IPS-NIHi11 (cell line): ENCODE data around the gene ZNF718.
"Not testable (repeated sequence)": the region's sequence is repeated elsewhere in the genome, so short reads cannot be mapped to it uniquely, and the experiment has no call there.

Experiments
- DNase-seq: peaks from one replicate; pipeline ENCODE4 v3.0.0; 2012; ENCODE audit warnings: mixed read lengths, low spot score

The ZNF718 gene

GRCh38 chr4:124275-125081, at the start of gene ZNF718:
TSS of gene ZNF718 (plus strand) at chr4:124501. CDS start at chr4:124671, 170 bp downstream.
- DNase-seq: peak; percentile 99

DNA sequence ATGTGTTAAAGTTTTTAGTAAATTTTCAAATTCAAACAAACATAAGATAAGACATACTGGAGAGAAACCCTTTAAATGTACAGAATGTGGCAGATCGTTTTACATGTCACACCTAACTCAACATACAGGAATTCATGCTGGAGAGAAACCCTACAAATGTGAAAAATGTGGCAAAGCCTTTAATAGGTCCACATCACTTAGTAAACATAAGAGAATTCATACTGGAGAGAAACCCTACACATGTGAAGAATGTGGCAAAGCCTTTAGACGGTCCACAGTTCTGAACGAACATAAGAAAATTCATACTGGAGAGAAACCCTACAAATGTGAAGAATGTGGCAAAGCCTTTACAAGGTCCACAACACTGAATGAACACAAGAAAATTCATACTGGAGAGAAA, 38.4 kb upstream of the ZNF718 start:
- no peak for DNase-seq

- DNase-seq: not testable (repeated sequence)
Observed at GRCh38 chr4:86559-87324, 37.6 kb upstream of the ZNF718 start.

DNA sequence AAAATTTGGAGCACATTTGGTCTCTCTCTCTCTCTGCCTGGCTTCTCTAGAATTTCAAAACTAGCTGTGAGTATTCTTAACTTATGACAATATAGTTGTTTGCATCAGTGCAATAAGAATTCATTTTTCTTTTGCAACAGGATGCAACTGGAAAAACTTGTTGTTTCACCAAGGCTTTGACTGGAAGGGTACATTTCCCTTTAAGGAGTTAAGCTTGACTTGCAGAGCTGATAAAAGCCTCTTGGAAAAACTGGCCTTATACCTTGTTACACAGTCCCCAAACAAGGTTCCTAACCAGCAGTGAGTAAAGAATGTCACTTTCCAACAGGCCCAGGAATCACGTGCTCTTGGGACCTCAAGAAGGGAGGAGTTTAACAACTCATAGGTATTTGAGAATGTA, 25.9 kb upstream of the ZNF718 start:
- no peak for DNase-seq

DNA sequence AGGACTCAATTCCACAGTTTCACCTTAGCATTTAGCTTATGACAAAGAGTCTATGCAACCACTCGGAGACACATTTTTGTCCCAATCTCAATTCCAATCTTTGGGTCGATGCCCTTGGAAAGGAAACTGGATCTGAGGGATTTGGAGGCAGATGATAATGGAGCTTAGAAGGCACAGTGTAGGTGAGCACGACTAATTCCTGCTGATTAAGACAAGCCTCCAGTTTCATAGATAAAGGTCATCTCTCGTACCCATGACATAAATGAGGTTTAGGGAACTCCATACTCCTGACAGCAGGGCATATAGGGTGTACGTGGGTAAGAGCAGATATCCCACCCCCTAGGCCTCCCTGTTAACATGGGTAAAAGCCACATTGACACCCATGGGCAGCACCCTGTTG, 24.4 kb upstream of the ZNF718 start:
- DNase-seq: no peak

DNA sequence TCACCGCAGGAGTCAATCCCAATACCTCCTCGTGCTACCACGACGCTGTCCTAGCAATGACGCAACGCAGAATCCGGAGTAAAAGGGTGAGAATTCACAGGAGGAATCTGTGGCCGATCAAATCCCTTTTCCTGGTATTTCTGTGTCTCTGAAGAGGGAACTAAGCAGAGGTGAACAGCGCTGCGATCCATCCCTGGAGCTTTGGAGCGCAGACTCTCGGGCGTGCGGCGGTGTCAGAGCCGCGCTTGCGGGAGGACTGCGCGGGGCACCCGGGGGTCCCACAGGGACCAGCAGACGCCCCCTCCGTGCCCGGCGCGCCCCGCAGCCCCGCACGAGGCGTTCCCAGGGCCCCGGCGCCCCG, 17.2 kb upstream of the ZNF718 start:
- DNase-seq: no peak

GRCh38 chr4:107444-108429, 16.6 kb upstream of the ZNF718 start:
- peak; percentile 50 for DNase-seq

GRCh38 chr4:112771-113170, 11.5 kb upstream of the ZNF718 start:
- no peak for DNase-seq

DNA sequence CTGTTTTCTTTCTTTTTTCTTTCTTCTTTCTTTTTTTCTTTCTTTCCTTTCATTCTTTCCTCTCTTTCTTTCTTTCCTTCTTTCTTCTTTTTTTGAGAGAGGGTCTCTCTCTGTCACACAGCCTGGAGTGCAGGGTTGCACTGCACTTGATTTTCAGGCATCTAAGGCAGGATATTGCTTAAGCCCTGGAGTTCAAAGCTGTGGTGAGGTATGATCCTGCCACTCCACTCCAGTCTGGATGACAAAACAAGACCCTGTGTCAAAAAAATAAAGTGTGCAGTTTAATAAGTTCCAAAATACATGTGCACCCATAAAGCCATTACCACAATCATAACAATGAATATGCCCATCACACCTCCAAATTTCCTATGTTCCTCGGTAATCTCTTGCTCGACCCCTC, 10.6 kb upstream of the ZNF718 start:
- DNase-seq: no peak

DNA sequence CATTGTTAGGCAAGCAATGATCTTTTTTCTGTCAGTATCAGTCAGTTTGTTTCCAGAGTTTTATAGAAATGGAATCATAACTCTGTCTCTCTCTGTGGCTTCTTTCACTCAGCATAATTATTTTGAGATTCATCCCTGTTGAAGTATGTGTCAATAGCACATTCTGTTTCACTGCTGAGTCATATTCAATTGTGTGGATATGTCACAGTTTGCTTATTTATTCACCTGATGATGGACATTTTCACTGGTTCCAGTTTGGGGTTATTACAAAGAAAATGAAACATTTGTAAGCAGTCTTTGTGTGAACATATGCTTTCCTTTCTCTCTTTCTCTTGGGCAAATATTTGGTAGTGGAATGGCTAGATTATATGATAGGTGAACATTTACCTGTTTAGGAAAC, 10.2 kb upstream of the ZNF718 start:
- DNase-seq: no peak

DNA sequence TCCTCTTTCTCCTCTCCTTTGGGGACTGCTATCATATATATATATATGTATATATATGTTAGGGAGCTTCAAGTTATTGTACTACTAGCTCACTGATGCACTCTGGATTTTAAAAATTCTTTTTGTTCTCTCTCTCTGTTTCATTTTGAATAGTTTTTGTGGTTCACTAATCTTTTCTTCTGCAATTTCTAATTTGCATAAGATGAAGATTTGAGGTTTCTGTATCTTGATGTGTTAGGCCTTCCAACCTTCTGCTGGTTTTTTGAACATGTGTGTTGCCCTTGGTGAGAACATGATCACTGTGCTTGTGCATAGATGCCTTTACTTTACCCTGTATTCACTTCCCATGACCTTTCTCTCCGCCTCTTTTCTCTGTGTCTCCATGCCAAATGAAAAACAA, 7.8 kb upstream of the ZNF718 start:
- DNase-seq: no peak

DNA sequence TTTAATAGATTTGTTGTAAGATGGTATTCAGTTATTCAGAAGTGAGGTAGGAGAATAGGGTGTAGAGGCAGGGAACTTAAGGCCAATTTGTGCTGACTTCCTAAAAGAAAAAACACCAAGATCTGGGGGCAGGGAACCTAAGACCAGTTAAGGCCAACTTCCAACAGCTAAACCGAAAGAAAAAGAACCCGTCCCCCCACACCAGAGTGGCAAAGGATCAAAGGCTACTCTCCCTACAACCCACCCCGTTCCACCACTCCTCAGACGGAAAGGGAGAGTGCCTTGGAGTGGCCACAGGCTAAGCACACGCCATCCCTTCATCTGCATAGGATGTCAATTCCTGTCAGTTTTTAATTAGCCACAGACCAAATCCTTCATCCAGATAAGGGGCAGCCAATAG, 3.7 kb upstream of the ZNF718 start:
- DNase-seq: no peak

GRCh38 chr4:121408-122084, 2.8 kb upstream of the ZNF718 start:
- DNase-seq: no peak

- DNase-seq: not testable (repeated sequence)
Observed at GRCh38 chr4:123922-124274, 403 bp upstream of the ZNF718 start.

GRCh38 chr4:125091-125771, 930 bp downstream of the ZNF718 start:
- peak; percentile 76 for DNase-seq

DNA sequence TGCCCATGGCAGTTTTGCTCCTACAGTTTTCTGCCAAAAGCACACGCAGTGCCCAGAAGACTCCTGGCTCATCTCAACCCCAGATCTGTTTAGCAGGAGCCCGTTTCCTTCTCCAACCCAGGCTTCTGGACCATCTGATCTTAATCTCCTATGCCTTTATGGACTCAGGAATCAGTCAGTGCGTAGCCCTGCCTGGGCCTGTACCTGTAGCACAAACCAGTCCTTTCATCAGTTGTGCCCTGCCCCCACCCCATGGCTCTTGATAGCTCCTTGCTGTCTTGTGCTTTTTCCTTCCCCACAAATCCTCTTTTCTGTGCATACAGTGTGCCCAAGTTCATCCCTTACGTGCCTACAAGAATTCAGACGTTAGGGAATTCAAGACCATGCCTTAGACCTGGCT, 1.5 kb downstream of the ZNF718 start:
- DNase-seq: no peak

- no peak for DNase-seq
Observed at GRCh38 chr4:132483-132882, 8.2 kb downstream of the ZNF718 start.

DNA sequence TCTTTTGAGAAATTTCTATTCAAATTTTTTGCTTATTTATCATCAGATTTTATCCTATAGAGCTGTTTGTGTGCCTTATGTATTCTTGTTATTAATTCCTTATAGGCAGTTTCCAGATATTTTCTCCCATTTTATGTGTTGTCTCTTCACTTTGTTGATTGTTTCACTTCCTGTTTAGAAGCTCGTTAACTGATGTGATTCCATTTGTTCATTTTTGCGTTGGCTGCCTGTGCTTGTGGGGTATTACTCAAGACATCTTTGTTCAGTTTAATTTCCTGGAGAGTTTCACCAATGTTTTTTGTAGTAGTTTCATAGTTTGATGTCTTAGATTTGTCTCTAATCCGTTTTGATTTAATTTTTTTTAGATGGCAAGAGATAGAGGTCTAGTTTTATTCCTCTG, 14.6 kb downstream of the ZNF718 start:
- DNase-seq: no peak

DNA sequence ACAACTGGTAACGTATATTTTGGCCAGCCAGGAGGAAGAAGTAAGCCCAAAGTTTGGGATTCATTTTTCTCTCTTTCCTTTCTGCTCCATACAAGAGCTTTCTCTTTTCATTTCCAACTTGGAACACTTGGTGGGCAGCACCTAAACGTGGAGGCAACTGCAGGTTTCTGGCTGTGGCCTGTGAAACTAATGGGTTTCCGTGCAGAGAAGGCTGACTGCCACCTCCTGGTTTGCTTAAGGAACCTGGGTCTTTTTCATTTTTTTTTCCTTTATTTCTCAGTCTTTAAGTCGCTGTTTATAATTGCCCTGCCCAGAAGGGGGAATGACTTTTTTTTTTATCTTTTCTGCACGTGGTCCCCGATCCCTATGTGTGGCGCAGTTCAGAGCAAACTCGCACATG, 15.4 kb downstream of the ZNF718 start:
- DNase-seq: no peak

- DNase-seq: no peak
Observed at GRCh38 chr4:146621-147020, 22.3 kb downstream of the ZNF718 start.

DNA sequence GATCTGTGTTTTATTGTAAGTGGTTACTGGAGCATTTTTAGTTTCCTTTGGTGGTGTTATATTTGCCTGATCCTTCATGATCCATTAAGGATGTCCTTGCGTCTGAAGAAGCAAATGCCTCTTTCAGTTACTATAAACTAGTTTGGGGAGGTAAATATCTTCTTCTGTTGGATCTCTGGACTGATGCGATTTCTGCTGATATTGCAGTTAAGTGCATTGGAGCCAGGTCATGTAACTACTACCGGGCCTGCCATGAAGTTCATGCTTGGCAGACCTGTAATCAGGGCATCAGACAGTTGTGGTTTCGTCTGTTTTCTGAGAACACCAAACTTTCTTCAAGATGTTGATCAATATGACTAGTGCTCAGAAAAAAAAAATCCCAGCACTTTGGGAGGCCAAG, 22.9 kb downstream of the ZNF718 start:
- DNase-seq: no peak
